Measurements from ENCODE around the gene PRR4.

The PRR4 gene

DNA sequence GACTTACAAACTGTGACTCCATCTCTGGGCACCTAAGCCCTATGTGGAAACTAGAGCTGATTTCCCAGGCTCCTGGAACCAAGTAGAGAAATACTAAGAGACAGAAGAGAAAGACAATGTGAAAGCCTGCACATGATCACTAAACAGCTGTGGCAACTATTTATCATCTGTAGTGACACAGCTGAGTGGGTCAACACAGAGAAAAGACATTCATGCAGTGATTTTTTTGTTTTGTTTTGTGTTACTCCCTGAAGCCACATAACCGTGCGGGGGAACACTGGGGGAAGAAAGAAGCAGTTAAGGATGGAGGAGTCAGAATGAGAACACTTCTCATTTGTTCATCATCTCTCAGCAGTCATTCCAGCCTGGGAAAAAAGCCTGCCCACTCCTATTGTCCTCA lies 1.5 kb downstream of the PRR4 start:
- TF ChIP-seq, protein P1, sequence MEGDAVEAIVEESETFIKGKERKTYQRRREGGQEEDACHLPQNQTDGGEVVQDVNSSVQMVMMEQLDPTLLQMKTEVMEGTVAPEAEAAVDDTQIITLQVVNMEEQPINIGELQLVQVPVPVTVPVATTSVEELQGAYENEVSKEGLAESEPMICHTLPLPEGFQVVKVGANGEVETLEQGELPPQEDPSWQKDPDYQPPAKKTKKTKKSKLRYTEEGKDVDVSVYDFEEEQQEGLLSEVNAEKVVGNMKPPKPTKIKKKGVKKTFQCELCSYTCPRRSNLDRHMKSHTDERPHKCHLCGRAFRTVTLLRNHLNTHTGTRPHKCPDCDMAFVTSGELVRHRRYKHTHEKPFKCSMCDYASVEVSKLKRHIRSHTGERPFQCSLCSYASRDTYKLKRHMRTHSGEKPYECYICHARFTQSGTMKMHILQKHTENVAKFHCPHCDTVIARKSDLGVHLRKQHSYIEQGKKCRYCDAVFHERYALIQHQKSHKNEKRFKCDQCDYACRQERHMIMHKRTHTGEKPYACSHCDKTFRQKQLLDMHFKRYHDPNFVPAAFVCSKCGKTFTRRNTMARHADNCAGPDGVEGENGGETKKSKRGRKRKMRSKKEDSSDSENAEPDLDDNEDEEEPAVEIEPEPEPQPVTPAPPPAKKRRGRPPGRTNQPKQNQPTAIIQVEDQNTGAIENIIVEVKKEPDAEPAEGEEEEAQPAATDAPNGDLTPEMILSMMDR (IDR thresholded peaks at IDR 0.05; ENCODE audit: low read depth, low read length, missing control alignments), result no peak
- no peak for DNase-seq (ENCODE audit: low read depth)
- H3K4me3 ChIP-seq (ENCODE audit: low read depth, low read length), result no peak overlapping the region
- in situ Hi-C loops (cut with HindIII; ENCODE audit: low sequenced_read_pairs), result no loop called here

DNA sequence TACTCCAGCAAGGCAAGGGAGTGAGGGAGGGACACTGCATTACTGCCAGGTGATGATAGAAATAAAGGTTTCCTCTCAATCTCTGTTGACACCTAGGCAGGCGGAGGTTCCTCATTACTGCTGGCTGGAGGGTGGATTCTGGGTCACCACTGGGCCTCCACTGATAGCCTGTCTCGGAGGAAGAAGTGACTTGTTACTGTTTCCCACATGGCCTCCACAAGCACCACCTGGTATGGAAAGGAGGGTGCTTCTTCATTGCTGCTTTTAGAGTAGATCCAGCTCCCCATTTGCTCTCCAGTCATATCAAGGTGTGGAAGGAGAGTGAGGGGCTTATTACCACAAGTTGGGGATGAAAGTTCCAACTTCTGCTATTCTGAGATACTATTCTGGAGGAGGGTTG lies 6.4 kb downstream of the PRR4 start:
- H3K4me3 ChIP-seq (ENCODE audit: low read depth, low read length), result no peak overlapping the region
- in situ Hi-C loops (cut with HindIII; ENCODE audit: low sequenced_read_pairs), result no loop called here
- no peak for DNase-seq (ENCODE audit: low read depth)
- TF ChIP-seq, protein P1 (IDR thresholded peaks at IDR 0.05; ENCODE audit: low read depth, low read length, missing control alignments), result no peak

DNA sequence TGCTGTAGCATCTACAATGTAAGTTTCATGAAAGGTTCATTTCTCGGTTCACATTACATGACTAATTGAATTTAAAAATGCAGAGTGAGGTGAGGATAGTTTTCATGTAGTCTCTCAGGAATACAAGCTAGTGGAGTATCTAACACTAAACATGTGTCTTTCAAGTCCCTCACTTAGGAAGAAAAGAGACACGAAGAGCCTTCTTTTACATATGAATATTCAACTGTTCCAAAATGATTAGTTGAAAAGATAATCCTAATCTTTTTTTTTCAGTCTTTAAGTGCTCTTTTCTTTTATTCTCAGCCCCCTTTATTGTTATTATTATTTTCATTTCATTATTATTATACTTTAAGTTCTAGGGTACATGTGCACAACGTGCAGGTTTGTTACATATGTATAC lies 10.8 kb downstream of the PRR4 start:
- H3K4me3 ChIP-seq (ENCODE audit: low read depth, low read length), result no peak overlapping the region
- no peak for DNase-seq (ENCODE audit: low read depth)
- TF ChIP-seq, protein P1 (IDR thresholded peaks at IDR 0.05; ENCODE audit: low read depth, low read length, missing control alignments), result no peak
- in situ Hi-C loops (cut with HindIII; ENCODE audit: low sequenced_read_pairs), result no loop called here

DNA sequence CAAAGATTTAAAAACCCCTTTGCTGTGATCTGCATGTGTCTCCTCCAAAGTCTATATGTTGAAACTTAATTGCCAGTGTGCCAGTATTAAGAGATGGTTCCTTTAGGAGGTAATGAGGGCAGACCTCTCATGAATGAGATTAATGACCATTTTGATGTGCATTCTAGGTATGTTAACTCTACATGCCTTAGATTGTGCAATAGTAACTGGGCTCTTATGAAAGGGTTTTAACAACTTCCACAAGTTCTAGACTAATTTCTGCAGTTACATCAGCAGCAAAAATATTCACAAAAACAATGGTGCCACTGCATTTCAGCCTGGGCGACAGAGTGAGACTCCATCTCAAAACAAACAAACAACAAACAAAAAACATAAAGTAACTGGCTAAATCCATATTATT lies 19.3 kb downstream of the PRR4 start:
- H3K4me3 ChIP-seq (ENCODE audit: low read depth, low read length), result no peak overlapping the region
- no peak for DNase-seq (ENCODE audit: low read depth)
- in situ Hi-C loops (cut with HindIII; ENCODE audit: low sequenced_read_pairs), result no loop called here
- TF ChIP-seq, protein P1 (IDR thresholded peaks at IDR 0.05; ENCODE audit: low read depth, low read length, missing control alignments), result no peak

DNA sequence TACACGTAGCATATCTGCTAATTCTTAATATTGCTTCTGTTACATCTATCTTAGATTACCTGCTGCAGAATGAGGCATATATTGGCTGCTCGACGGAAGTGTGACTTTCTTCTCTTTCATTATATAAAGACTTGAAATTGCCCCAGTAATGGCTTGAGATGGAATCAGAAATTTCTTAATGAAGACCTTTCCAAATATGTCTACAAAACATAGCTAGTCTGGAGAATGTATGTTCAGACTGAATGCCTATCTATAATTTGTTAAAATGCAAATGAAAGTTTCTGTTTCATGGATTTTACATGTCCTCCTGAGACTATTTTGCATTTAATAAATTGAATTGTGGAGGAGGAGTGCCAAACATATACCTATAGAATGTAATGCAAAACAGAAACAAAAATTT lies 23.0 kb downstream of the PRR4 start, which contains the start of gene TAS2R10:
Gene TAS2R10, minus strand, starts transcription at position 101 of the 400 bp plus-strand sequence. Its CDS starts 89 bp downstream, at position 12.
- in situ Hi-C loops (cut with HindIII; ENCODE audit: low sequenced_read_pairs), result no loop called here
- H3K4me3 ChIP-seq (ENCODE audit: low read depth, low read length), result no peak within 1 kb of the TSS
- no peak for DNase-seq (ENCODE audit: low read depth)
- TF ChIP-seq, protein P1 (IDR thresholded peaks at IDR 0.05; ENCODE audit: low read depth, low read length, missing control alignments), result no peak

DNA sequence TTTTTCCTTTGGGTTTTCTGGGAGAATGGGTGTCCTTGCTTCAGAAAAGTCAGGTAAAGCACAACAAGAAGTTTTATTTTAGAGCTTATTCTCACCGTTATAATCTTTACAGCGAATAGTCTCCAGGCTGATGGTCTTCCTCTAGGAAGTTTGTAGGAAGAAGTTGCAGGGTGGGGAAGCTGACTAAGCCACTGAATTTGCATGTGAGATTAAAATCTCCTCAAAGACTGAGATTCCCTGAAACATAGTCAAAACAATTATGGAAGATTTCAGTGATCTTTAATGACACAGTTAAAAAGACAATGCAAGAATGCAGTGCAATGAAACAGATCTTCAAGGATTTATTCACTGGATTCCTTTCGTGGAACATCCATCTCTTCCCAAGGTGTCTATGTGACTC lies 24.3 kb downstream of the PRR4 start:
- no peak for DNase-seq (ENCODE audit: low read depth)
- no peak overlapping the region for H3K4me3 ChIP-seq (ENCODE audit: low read depth, low read length)
- TF ChIP-seq, protein P1 (IDR thresholded peaks at IDR 0.05; ENCODE audit: low read depth, low read length, missing control alignments), result no peak
- in situ Hi-C loops (cut with HindIII; ENCODE audit: low sequenced_read_pairs), result no loop called here
